SK-N-SH (cell line): ENCODE data around the gene P2RX3. TPM values are rescaled to one million over a fixed set of nuclear protein-coding genes. Genes with fewer than 3 reads are reported as not detected.

Source experiments
- CTCF ChIA-PET: fragments of 300-600, 350-600 bp; formaldehyde crosslinking; extraction: SDS; loops from one replicate; lab custom pipeline; 2021; lab: Yijun Ruan, JAX
- POLR2A ChIA-PET: fragments of 350-600 bp; sonication (Branson Sonifier 250); formaldehyde crosslinking; extraction: SDS; loops from one replicate; lab custom pipeline; 2020; ENCODE audit warnings: antibody characterized with exemption, inconsistent platforms; lab: Yijun Ruan, JAX
- DNase-seq: peaks from one replicate; pipeline ENCODE4 v3.0.0; 2012
- H2AFZ ChIP-seq: fragments of 200-600 bp; sonication (generic); 2 replicates; pipeline ENCODE4 v1.8.1; 2016; ENCODE audit warnings: antibody characterized with exemption, mild to moderate bottlenecking, low read depth
- H3F3A ChIP-seq: fragments of 200-600 bp; sonication (generic); replicated peaks from 2 replicates; pipeline ENCODE3; 2016; ENCODE audit warnings: antibody characterized with exemption, mild to moderate bottlenecking; ENCODE audit not compliant: insufficient read depth
- H3K27ac ChIP-seq, 2 experiments: fragments of 200-500 bp in 1 of 2; fragments of 200-600 bp in 1 of 2; sonication (Bioruptor generic) in 1 of 2; sonication (generic), shearing (Covaris generic) in 1 of 2; 2 replicates each; pipeline versions ENCODE4 v1.5.1 to v1.6.1; 2014 to 2016; ENCODE audit warnings: low read depth in 2 of 2, inconsistent platforms in 1 of 2, low read length in 1 of 2, mild to moderate bottlenecking in 1 of 2, mixed read lengths in 1 of 2
- H3K27me3 ChIP-seq: fragments of 200-600 bp; sonication (generic), shearing (Covaris generic); 2 replicates; pipeline ENCODE4 v1.6.1; 2016; ENCODE audit warnings: mixed run types; ENCODE audit not compliant: insufficient read depth
- H3K36me3 ChIP-seq, 2 experiments: fragments of 200-500 bp in 1 of 2; fragments of 200-600 bp in 1 of 2; sonication (Bioruptor generic) in 1 of 2; sonication (generic) in 1 of 2; replicated peaks in 1 of 2; 2 replicates each; pipeline versions ENCODE3 to v1.5.1; 2014 to 2016; ENCODE audit warnings: low read length in 1 of 2, mild to moderate bottlenecking in 1 of 2; ENCODE audit not compliant: insufficient read depth in 2 of 2, control insufficient read depth in 1 of 2
- H3K4me1 ChIP-seq, 2 experiments: fragments of 200-500 bp in 1 of 2; fragments of 200-600 bp in 1 of 2; sonication (Bioruptor generic) in 1 of 2; sonication (generic), shearing (Covaris generic) in 1 of 2; 2 replicates each; pipeline versions ENCODE4 v1.5.1 to v1.6.1; 2014 to 2016; ENCODE audit warnings: low read depth in 1 of 2, low read length in 1 of 2, mixed run types in 1 of 2; ENCODE audit not compliant: insufficient read depth in 2 of 2, control insufficient read depth in 1 of 2
- H3K4me2 ChIP-seq: fragments of 200-600 bp; sonication (generic), shearing (Covaris generic); 2 replicates; pipeline ENCODE4 v1.6.1; 2017; ENCODE audit warnings: mixed run types
- H3K4me3 ChIP-seq, 2 experiments: fragments of 200-500 bp in 1 of 2; fragments of 200-600 bp in 1 of 2; sonication (Bioruptor generic) in 1 of 2; sonication (generic), shearing (Covaris generic) in 1 of 2; 2 replicates each; pipeline versions ENCODE4 v1.5.1 to v1.8.1; 2014 to 2016; ENCODE audit warnings: low read depth in 2 of 2, inconsistent platforms in 1 of 2, low read length in 1 of 2, mild to moderate bottlenecking in 1 of 2, mixed read lengths in 1 of 2, moderate library complexity in 1 of 2
- H3K79me2 ChIP-seq: fragments of 200-600 bp; sonication (generic); 2 replicates; pipeline ENCODE4 v1.8.1; 2017; ENCODE audit warnings: mild to moderate bottlenecking; ENCODE audit not compliant: insufficient read depth
- H3K9ac ChIP-seq: fragments of 200-600 bp; sonication (generic); 2 replicates; pipeline ENCODE4 v1.6.1; 2017; ENCODE audit warnings: mixed run types
- H3K9me2 ChIP-seq: fragments of 200-600 bp; sonication (generic); 2 replicates; pipeline ENCODE4 v1.6.1; 2017; ENCODE audit warnings: mixed run types
- H3K9me3 ChIP-seq: fragments of 200-600 bp; sonication (generic); 2 replicates; pipeline ENCODE4 v1.6.1; 2017; ENCODE audit warnings: mixed run types, mild to moderate bottlenecking, moderate library complexity
- H4K20me1 ChIP-seq: fragments of 200-600 bp; sonication (generic); 2 replicates; pipeline ENCODE4 v1.6.1; 2017; ENCODE audit warnings: mild to moderate bottlenecking, mixed run types; ENCODE audit not compliant: insufficient read depth
- CHD2 ChIP-seq: fragments of 150-350 bp; IDR thresholded peaks from 2 replicates; pipeline ENCODE4 v1.6.1; 2018; ENCODE audit warnings: low read length; ENCODE audit not compliant: partially characterized antibody
- CTCF ChIP-seq: fragments of 200-600 bp; sonication (generic); IDR thresholded peaks from 2 replicates; pipeline ENCODE4 v1.6.1; 2017; ENCODE audit warnings: antibody characterized with exemption, mild to moderate bottlenecking, moderate library complexity
- ELF1 ChIP-seq: IDR thresholded peaks from 2 replicates; pipeline ENCODE4 v1.4.0; 2012
- EZH2phosphoT487 ChIP-seq: fragments of 200-600 bp; sonication (generic); IDR thresholded peaks from 2 replicates; pipeline ENCODE4 v1.6.1; 2017; ENCODE audit warnings: low read depth, mixed run types, mild to moderate bottlenecking, antibody characterized with exemption, moderate library complexity, borderline replicate concordance
- FOSL2 ChIP-seq: IDR thresholded peaks from 2 replicates; pipeline ENCODE4 v1.4.0; 2012; ENCODE audit warnings: low read depth, mild to moderate bottlenecking, moderate library complexity, borderline replicate concordance
- GATA2 ChIP-seq: sonication (generic); formaldehyde crosslinking; IDR thresholded peaks from 2 replicates; pipeline ENCODE4 v1.5.0; 2020; ENCODE audit warnings: mild to moderate bottlenecking, missing genetic modification reagents
- MEF2A ChIP-seq: IDR thresholded peaks from 2 replicates; pipeline ENCODE4 v1.4.0; 2012; ENCODE audit warnings: low read depth, borderline replicate concordance
- MXI1 ChIP-seq: IDR thresholded peaks from 2 replicates; pipeline ENCODE4 v1.6.1; 2012; ENCODE audit warnings: mild to moderate bottlenecking, low read depth, low read length, improper control_type of control experiment
- NFIC ChIP-seq: IDR thresholded peaks from 2 replicates; pipeline ENCODE4 v1.4.0; 2012; ENCODE audit warnings: borderline replicate concordance
- NRF1 ChIP-seq: IDR thresholded peaks from 2 replicates; pipeline ENCODE4 v1.6.1; 2012; ENCODE audit warnings: low read depth, mild to moderate bottlenecking, low read length
- PBX3 ChIP-seq: IDR thresholded peaks from 2 replicates; pipeline ENCODE4; 2012
- RAD21 ChIP-seq: IDR thresholded peaks from 2 replicates; pipeline ENCODE4 v1.6.1; 2012; ENCODE audit warnings: mild to moderate bottlenecking, low read length
- RCOR1 ChIP-seq: fragments of 150-350 bp; IDR thresholded peaks from 2 replicates; pipeline ENCODE4 v1.6.1; 2017; ENCODE audit warnings: antibody characterized with exemption, low read length
- REST ChIP-seq: IDR thresholded peaks from 2 replicates; pipeline ENCODE4 v1.6.1; 2012; ENCODE audit warnings: mild to moderate bottlenecking, low read depth, low read length, moderate library complexity
- RXRA ChIP-seq: IDR thresholded peaks from 2 replicates; pipeline ENCODE4 v1.4.0; 2012; ENCODE audit warnings: low read depth, mild to moderate bottlenecking, borderline replicate concordance
- USF2 ChIP-seq: fragments of 150-350 bp; IDR thresholded peaks from 2 replicates; pipeline ENCODE4 v1.6.1; 2017; ENCODE audit warnings: antibody characterized with exemption, low read length, low read depth, borderline replicate concordance
- YY1 ChIP-seq: IDR thresholded peaks from 2 replicates; pipeline ENCODE4 v1.4.0; 2012; ENCODE audit warnings: low read depth, mild to moderate bottlenecking
- WGBS: methylation state at CpG from one replicate; pipeline ENCODE4 v1.1.6; 2017; ENCODE audit warnings: low lambda C conversion rate; 5-methylcytosine and 5-hydroxymethylcytosine counted together
- polyA plus RNA-seq, 3 experiments: library from polyadenylated mRNA; depleted of rRNA; stranded (reverse); fragments of >200 nt; gene quantifications; 2 replicates each; pipeline ENCODE4 v1.2.3, GENCODE V29; 2012

The P2RX3 gene
- polyA plus RNA-seq, 1 of the 3 experiments (the other 2 are of a cell fraction) = not detected

- H3K4me3 ChIP-seq = no peak overlapping the region
- no peak for DNase-seq
- H2AFZ ChIP-seq = no peak overlapping the region
- H3K9ac ChIP-seq = no peak overlapping the region
- TF ChIP-seq MXI1 (no peak), REST (no peak), RXRA (no peak), PBX3 (no peak), ELF1 (no peak), MEF2A (no peak), YY1 (no peak), NRF1 (no peak), NFIC (no peak), FOSL2 (no peak), CHD2 (no peak), USF2 (no peak), RCOR1 (no peak), CTCF (no peak), EZH2phosphoT487 (no peak), GATA2 (no peak), RAD21 (no peak)
- ChIA-PET CTCF (interaction anchor here (1.3 kb wide), 4 partner anchors 9 to 498 kb away, joined by 4 to 5 read pairs (median 4); no protein-coding TSS in a partner anchor), POLR2A (no interaction called here)
- no peaks in the 10 kb centered on the region for H3K9me3 ChIP-seq
- no peaks in the 10 kb centered on the region for H3F3A ChIP-seq
- no peaks in the 10 kb centered on the region for H3K27me3 ChIP-seq
- H3K79me2 ChIP-seq = peaks cover 16% of the 10 kb centered on the region
- H3K27ac ChIP-seq = no peak overlapping the region
- H4K20me1 ChIP-seq = no peaks in the 10 kb centered on the region
- H3K4me1 ChIP-seq = peaks cover 0 to 13% of the 10 kb centered on the region in 2 experiments; a peak in 2 of 4 replicates
- H3K36me3 ChIP-seq = no peaks in the 10 kb centered on the region
- 80% methylated on average over 5 of the region's 5 CpGs for WGBS
- H3K4me2 ChIP-seq = no peak overlapping the region
- no peaks in the 10 kb centered on the region for H3K9me2 ChIP-seq
These were observed 1.2 kb downstream of the P2RX3 start for GRCh38 chr11:57339328-57339727.
